ENCODE measurements around the gene GCLC. TPM values are rescaled to one million over a fixed set of nuclear protein-coding genes. Genes with fewer than 3 reads are reported as not detected.
A peak's percentile ranks its signal among the peaks of the same experiment; 100 is the strongest.
"Not testable (repeated sequence)": the region's sequence is repeated elsewhere in the genome, so short reads cannot be mapped to it uniquely, and the experiment has no call there.

The GCLC gene
- total RNA-seq (2014; rRNA removed): 4.4 and 4.9 TPM in 2 replicates
- 2.4 TPM for polyA plus RNA-seq (2012)

DNA sequence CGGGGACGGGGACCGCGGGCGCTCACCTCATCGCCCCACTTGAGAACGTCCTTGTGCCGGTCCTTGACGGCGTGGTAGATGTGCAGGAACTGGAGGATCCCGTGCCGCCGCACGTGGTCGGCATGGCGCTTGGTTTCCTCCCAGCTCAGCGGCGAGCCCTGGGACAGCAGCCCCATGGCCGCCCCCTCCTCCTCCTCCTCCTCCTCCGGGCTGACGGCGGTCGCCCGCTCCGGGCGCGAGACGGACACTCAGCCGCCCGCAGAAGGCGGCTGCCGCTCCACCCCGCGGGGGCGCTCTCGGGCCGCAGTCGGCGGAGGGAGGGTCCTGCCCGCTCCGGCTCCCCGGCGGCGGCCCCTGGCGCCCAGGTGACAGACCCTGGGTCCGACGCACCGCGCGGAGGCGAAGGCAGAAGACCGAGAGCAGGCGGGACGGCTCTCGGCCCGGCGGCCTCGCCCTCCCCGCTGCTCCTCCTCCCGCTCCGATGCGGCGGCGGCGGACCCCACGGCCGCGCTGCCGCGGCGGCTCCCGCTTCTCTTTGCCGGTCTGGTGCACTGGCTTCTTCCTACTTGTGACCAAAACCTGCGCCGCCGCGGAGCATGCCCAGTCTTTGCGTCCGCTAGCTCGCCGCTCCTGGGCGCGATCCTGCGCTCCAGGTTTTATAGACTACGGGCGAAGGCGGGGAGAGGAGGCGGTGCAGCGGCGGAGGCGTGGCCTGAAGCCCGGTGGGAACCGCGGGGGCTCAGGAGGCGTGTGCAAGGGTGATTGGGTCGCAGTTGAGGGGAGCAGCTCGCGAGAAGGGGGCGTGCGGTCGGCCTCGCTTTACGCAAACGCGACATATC is at the start of gene GCLC:
Gene GCLC (minus strand): TSS at position 632 of the 839 bp plus-strand sequence. CDS start 456 bp downstream, at position 176.
- DNase-seq (ENCODE audit: low read depth): peak; percentile 87

DNA sequence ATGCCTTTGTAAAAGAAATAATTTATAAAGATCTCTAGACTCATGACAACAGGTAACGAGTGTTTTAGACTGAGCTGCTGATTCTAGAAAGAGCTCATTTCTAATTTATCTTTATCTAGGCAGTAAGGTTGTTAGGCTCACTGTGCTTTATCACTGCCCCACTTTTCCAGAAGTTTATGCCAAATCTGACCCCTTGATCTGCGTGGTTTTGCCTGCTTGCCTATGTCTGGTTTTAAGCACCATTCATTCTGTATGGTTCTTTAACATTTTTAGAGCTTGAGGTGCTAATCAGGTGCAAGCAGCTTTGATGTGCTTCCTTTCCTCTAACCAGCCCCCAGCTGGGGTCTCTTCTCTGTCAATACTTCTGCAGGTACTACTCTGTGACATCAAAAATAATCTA is 49.7 kb upstream of the GCLC start:
- no peak for DNase-seq (ENCODE audit: low read depth)

DNA sequence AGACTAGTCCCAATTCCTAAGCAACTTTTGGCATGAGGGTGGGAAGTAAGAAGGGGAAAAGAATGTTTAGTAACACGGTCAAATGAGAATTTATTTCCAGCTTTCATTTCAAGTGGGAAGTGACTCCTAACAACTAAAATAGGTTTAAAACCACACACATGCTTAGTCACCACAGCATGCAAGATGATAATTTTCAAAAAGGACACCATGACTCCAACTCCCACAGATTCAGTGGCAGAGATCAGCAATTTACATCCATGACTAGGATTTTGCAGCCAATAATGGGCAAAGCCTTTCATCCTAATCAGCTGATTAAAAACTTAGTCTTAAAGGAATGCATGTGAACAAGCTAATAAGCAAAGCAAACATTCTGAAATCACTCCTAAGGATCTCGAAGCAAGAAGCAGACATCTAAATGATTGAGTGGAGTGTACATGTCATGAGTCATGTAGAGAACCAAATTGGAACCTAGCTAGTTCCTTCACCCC is 48.1 kb upstream of the GCLC start:
- peak; percentile 72 for DNase-seq (ENCODE audit: low read depth)

DNA sequence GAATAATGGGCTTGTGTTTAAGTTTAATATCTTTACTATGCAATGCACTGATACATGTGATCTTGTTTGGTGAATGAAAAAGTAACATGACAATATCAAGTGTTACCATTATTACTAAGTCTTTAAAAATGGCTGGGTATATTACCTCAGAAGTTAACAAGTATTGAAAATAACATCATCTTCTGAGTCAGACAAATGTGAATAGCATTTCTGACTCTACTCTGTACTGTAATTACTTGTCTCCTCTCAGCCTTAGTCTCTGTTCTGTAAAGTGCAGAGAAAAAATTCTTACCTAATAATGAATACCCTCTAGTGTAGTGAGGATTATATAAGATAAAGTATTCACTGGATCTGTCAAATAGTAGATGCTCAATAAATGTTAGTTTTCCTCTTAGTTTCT is 47.0 kb upstream of the GCLC start:
- no peak for DNase-seq (ENCODE audit: low read depth)

DNA sequence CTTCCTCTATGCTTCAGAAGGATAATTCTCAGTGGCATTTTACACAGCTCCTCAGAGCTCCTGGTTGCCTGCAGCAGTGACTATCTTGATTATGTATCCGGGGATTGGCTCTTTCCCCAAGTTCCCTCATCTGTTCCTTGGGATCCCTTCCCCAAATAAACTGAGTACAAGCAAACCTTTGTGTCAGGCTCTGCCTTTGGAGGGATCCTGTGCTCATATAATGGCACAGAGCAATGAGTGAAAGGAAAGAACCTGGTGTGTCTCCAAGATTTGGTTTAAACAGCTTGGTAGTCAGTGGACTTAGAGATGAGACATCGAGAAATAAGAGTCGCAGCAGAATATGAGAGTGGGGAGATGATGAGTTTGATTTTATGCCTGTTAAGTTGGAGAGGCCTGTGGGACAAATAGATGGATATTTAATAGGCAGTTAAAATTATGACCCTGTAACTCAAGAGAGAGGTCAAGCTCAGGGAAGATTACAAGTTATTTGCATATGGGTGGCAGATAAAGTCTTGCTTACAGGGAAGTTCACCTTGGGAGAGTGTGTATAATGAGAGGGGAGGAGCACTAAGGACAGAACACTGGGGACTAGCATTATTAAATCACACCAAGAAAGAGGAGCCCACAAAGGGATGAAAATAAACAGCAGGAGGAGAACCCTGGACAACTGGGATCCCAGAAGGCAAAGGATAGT is 44.1 kb upstream of the GCLC start:
- no peak for DNase-seq (ENCODE audit: low read depth)

DNA sequence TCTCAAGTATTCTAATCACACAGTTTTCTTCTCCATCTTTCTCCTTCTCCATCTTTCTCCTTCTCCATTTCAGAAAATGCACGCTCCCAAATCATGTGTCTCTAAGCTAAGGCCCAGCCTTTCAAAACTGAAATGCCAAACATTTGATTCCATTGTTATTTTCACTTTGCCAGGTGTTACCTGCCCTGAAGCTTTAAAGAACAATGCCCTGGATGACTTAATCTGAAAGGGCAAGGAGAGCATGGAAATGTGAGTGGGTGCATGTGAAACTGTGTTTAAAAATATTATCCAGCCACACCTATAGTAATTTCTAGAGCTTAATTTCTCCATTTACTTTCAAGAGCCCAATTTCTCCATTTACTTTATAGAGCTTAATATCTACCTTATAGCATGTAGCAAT is 42.4 kb upstream of the GCLC start:
- DNase-seq (ENCODE audit: low read depth): no peak

DNA sequence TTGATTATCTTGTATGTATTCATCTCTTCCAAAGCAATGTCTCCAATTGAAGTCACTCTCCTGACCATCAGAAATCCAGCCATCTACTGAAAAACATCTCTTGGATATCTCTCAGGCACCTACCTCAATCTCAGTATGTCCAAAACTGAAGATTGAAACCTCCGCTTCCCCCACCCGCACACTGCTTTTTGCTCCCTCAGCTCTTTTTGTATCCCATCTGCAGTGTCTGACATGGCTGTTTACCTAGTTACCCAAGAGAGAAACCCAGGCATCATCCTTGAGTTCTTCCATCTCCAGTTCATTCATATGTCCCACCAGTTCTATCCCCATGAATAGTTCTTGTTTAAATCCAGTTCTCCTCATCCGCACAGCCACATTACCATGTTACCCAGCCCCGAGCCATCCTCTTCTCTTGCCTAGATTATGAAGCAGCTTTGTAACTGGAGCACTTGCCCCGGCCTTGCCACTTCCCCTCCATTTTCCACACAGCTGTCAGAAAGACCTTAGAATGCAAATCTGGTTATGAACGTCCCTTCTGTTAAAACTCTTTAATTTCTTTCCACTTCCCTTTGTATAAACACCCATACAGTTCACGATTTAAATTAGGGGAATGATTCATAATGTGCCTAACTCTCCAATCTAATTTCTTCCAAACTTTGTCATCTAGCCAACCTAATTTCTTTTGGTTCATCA is 40.5 kb upstream of the GCLC start:
- DNase-seq (ENCODE audit: low read depth): no peak

DNA sequence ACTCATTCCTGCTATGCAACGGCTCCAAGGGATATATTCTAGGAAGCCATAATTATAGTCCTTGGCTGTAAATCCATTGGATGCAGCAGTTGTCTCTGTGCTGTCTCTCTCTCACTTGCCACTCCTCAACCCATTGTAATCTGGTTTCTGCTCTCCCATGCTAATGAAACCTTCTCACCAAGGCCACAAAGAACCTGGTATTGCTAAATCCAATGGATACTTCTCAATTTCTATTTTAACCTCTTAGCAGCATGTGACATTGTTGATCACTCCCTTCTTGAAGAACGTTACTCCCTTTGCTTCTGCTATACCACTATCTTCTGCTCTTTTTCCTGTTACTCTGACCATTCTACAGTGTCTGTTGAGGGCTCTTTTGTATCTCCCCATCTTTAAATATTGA is 39.8 kb upstream of the GCLC start:
- DNase-seq (ENCODE audit: low read depth): no peak

DNA sequence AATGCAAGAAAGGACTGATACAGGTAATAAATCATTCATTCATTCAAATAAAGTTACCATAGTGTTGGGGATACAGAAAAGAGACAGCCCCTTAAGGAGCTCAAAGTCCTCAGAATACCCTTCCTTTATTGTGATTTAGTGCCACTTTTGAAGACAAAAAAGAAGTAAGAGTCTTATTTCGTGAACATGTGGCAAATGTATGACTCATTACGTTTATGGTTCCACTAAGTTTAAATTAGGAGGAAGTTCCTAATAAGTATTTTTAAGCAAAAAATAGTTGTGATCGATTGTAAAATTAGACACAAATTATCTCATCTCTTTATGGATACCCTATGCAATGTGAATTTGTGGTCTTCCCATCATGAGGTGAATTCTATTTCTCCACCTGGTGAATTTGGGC is 38.5 kb upstream of the GCLC start:
- no peak for DNase-seq (ENCODE audit: low read depth)

DNA sequence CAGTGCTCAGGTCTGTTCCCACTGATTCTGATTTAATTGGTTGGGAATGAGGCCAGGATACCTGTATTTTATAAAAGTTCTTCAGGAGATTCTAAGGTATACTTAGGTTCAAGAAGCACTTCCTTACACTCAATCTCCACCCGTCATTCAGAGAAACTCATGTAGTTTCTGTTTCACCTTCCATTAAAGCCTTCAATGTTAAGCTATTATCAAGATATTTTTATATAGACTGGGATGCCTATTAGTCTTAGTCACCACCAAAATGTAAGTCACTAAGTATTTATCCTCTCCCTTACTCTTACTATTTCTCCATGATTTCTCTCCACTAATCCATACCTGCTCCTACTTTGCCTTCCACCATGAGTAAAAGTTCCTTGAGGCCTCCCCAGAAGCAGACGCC is 38.1 kb upstream of the GCLC start:
- no peak for DNase-seq (ENCODE audit: low read depth)

DNA sequence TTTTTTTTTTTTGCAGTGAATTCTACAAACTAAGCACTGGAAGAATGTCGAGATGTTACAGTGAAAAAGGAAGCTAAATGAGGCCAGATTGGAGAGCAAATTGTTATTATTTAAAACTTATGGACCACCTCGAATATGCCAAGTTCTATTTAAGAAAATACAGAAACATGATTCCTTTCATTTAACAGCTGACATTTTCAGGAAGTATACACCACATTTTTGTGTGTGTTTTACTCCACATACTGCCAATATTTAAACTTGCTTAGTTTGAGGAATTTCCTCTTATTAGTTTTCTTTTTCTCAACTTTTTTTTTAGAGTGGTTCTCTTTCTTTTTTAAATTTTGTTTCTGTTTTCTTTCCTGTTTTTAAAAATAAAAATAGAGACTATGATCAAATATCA is 37.0 kb upstream of the GCLC start:
- DNase-seq (ENCODE audit: low read depth): no peak

DNA sequence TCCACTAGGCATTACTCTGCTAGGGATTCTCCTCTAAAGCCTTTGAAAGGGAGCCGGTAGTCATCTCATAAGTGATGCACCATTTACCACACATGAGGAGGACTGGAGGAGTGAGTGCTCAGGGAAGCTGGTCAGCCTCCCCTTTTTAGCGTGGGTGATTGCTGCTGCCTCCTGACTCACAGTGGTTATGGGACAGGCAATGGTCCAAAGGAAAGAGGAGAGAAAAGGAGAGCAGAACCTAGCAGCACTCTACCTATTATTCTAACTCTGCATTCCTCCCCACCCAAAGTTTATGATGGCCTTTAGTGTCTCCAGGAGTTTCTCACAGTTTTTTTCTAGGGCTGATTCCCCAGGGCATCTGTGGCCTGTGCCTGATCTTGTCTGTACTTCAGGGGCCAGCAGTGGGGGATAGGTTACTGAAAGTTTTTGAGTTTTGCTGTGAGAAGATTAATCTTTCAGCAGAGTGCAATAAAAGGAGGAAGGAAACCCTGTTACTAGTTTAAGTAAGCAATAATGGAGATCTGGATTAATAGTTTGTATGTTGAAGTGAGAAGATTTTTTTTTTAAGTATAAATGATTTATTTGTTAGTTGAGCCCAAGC is 36.4 kb upstream of the GCLC start:
- peak; percentile 32 for DNase-seq (ENCODE audit: low read depth)

DNA sequence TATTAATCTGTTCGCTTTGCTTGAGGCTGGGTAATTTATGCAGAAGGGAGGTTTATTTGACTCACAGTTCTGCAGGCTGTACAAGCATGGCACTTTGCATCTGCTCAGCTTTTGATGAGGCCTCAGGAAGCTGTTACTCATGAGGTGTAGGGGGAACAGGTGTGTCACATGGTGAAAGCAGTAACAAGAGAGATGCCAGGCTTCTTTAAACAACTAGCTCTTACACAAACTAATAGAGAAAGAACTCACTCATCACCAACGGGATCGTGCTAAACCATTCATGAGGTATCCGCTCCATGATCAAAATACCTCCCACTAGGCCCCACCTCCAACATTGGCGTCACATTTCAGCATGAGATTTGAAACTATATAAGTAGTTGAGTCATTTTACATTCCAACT is 34.4 kb upstream of the GCLC start:
- DNase-seq (ENCODE audit: low read depth): no peak

DNA sequence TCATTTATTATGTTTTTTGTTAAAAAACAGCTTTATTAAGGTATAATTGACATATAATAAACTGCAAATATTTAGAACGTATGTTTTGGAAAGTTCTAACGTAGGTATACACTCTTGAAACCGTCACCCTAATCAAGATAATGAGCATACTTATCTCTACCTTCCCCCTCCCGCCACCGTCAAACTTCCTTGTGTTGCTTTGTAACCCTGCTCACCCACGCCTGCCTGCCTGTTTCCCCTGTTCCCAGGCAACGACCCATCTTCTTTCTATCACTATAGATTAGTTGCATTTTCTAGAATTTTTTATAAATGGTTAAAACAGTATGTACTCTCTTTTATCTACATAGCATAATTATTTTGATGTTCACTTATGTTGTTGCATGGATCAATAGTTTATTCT is 33.5 kb upstream of the GCLC start:
- DNase-seq (ENCODE audit: low read depth): no peak

DNA sequence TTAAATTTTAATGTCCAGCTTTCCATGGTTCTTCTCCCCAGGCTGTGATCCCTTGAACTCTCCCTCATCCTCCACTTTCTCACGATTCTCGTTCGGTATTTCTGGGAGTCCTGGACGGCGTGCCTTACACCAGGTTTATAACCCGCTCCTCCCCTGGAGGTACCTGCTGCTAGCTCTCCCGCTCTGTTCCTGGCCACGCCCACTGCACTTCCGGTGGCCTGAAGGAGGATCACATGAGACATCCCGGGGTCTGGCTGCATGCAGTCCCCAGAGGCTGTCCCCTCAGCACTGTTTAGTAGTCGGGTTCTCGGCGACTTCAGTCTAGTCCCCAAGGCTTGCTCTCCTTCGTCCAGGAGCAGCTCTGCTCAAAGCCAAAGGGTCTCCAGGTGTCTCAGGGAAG is 28.4 kb upstream of the GCLC start:
- no peak for DNase-seq (ENCODE audit: low read depth)

DNA sequence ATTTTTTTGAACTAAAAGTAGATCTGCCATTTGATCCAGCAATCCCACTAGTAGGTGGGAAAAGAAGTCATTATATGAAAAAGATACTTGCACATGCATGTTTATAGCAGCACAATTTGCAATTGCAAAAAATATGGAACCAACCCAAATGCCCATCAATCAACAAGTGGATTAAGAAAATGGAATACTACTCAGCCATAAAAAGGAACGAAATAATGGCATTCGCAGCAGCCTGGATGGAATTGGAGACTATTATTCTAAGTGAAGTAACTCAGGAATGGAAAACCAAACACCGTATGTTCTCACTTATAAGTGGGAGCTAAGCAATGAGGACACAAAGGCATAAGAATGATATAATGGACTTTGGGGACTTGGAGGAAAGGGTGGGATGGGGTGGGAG is 27.5 kb upstream of the GCLC start:
- DNase-seq (ENCODE audit: low read depth): not testable (repeated sequence)

DNA sequence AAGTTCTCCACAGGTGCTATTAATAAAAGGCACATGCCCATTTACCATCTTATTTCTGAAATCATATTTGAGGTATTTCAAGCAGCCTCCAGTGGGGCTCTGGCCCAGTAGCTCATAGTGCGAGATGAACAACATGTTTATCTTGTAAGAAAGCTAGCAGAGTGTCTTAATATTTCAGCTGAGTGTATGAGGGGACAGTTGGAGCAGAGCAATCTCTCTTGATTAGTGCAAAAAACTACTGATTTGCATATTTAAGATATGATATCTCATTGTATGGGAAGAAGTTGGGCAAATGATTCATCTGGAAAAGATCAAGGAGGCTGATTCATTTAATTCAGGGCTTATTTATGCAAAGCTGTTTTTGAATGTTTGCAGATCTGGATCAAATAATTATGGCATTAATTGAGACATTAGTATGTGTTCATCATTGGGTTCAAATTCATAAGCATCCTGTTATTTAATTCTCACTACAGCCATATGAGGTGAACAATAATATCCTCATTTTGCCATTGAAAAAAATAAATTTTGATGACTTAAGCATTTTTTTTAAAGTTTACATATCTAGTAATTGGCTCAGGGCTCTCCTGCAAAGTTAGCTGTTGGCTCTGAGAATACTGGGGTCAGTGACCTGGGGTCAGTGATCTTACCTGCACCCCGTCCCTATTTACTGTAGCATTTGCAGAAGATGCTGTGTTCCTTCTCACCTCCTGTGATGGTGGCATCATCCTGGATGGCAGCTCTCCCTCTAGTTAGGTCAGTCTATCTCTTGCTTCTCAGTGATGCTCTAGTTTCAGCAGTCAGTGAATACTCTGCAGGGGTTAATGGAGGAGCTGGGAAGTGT is 24.1 kb upstream of the GCLC start:
- no peak for DNase-seq (ENCODE audit: low read depth)

DNA sequence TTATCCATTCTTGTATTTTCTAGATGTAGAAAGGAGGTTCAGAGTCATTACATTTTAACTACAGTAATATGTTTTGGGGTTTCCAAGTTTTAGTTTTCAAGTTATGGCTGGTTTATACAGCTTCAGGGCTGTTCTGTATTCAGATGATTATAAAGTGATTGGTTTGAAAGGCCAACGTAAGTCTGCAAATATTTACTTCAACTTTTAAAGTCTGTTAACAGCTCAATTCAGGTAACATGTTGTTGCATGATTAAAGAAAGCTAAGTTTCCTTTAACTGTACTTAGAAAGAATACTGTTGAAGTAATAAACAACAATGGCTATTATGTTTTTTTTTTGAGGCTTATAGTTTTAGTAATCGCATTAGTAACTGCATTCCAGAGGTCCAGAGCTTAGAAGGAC is 22.8 kb upstream of the GCLC start:
- no peak for DNase-seq (ENCODE audit: low read depth)

DNA sequence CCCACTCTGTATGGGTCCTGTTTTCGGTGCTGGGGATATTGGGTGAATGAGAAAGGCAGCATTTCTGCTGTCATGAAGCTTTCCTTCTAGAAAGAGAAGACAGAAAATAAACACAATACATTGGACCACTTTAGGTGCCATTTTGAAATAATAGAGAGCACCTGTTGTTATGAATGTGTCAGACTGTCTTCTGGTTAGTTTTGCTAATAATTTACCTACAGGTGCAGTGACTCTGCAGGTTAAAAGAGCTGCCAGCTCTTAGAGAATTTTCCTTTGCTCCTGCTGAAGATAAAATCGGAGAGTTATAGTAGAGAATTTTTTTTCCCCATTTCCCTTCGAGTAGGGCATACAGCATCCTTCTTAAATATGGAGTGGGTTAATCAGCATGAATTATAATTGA is 21.9 kb upstream of the GCLC start:
- DNase-seq (ENCODE audit: low read depth): no peak

DNA sequence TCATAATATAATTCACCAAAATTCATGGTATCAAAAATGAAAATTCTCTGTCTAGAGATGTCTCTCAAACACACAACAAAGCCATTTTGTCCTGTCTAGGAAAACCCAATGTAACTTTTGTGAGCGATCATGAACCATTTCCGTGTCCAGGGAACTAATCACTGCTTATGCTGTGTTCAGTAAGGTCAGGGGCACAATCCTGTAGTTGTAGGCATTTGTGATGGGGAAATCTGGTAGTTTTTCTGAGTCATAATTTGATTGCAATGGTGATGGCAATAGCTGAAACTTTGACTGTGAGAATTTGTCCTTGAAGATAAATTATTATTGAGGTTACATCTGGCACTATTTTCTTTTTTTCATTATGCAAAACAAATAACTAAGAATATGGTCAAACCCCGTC is 21.0 kb upstream of the GCLC start:
- no peak for DNase-seq (ENCODE audit: low read depth)

Measured in LHCN-M2 (cell line).